ENCODE measurements around the gene MGAT4A. TPM values are rescaled to one million over a fixed set of nuclear protein-coding genes. Genes with fewer than 3 reads are reported as not detected.

Gene MGAT4A
- total and polyA plus RNA-seq, 10 of the 15 experiments (the other 5 are each of a cell fraction or from before 2014, with no cell fraction given), result 4.3 to 23.4 (median 13.6) TPM

DNA sequence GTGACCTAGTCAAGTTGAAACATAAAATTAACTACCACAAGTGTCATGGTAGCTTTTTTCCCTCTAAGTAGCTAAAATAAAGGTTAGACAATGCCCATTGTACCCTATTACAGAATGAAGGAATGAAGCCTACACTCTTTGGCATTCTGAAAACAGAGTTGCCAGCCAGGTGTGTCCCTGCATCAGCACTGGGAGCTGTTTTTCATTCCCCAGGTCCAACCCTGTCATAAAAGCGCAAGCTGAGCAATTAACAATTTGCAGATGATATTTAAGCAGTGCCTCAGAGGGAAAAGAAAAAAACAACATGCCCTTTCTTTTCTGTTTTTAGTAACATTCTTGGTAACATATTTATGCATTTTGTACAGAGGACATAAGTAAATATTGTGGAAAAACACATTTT lies 46.8 kb upstream of the MGAT4A start (continued):
- TF ChIP-seq NR2F1 (conservative IDR thresholded peaks at IDR 0.05) (no peak), CBX5 (IDR thresholded peaks at IDR 0.05; ENCODE audit: low read depth) (no peak), PAX5 (IDR thresholded peaks at IDR 0.05; ENCODE audit: borderline replicate concordance, low read depth, low read length) (no peak), KAT2A (conservative IDR thresholded peaks at IDR 0.05; ENCODE audit: control insufficient read depth, low read depth, low read length) (no peak), MXI1 (IDR thresholded peaks at IDR 0.05; ENCODE audit: low read depth, low read length) (no peak), EP300 (IDR thresholded peaks at IDR 0.05; ENCODE audit: borderline replicate concordance in 1 of 2, control insufficient read depth in 1 of 2, low read depth in 2 of 2, low read length in 2 of 2) (no peak)

- no peak for DNase-seq (ENCODE audit: low read depth, low spot score)
- Histone ChIP-seq H3K9ac (ENCODE audit: control insufficient read depth, insufficient read depth, low read length) (no peak overlapping the region), H3K4me1 (ENCODE audit: control insufficient read depth, insufficient read depth, low read length) (peaks cover 3% of the 10 kb centered on the region), H3K27me3 (replicated peaks in 1 of 2; ENCODE audit: control insufficient read depth in 2 of 2, insufficient read depth in 2 of 2, low read length in 1 of 2) (no peaks in the 10 kb centered on the region), H3K79me2 (ENCODE audit: control insufficient read depth, insufficient read depth, low read length) (no peaks in the 10 kb centered on the region), H3K27ac (ENCODE audit: control insufficient read depth, insufficient read depth) (no peak overlapping the region), H3K4me2 (ENCODE audit: control insufficient read depth, insufficient read depth) (no peak overlapping the region), H4K20me1 (ENCODE audit: control insufficient read depth, insufficient read depth) (no peaks in the 10 kb centered on the region), H3K9me3 (replicated peaks; ENCODE audit: control insufficient read depth, insufficient read depth, low read length) (peaks cover 3% of the 10 kb centered on the region; the same call in 1 of the 3 replicates), H3K36me3 (ENCODE audit: control insufficient read depth in 2 of 2, insufficient read depth in 2 of 2, low read length in 1 of 2) (no peaks in the 10 kb centered on the region), H3K4me3 (no peak overlapping the region), H2AFZ (ENCODE audit: control insufficient read depth, low read depth, low read length) (no peak overlapping the region)
- no peak for FAIRE-seq
- intact Hi-C loops (cut with micrococcal nuclease; ENCODE audit: unreplicated experiment) (no loop called here), in situ Hi-C loops (cut with MboI) (no loop called here)
- ChIA-PET POLR2A (no interaction called here), RAD21 (ENCODE audit: unreplicated experiment) (no interaction called here), CTCF (interaction anchor here (0.7 to 0.9 kb wide), 2 partner anchors 11 to 30 kb away, joined by 3 to 4 read pairs; no protein-coding TSS in a partner anchor), SMC1A (ENCODE audit: uncharacterized antibody, unreplicated experiment) (interaction anchor here (1.1 to 1.2 kb wide), 2 partner anchors 10 to 19 kb away, joined by 4 read pairs; no protein-coding TSS in a partner anchor)
- no peak for ATAC-seq
- 67% methylated on average over 6 of the region's 6 CpGs for WGBS (ENCODE audit: insufficient coverage, insufficient replicate concordance, low lambda C conversion rate, missing lambda C conversion rate)
- BruUV-seq (replicated peaks), result no TSS peak
- TF ChIP-seq, protein P1, sequence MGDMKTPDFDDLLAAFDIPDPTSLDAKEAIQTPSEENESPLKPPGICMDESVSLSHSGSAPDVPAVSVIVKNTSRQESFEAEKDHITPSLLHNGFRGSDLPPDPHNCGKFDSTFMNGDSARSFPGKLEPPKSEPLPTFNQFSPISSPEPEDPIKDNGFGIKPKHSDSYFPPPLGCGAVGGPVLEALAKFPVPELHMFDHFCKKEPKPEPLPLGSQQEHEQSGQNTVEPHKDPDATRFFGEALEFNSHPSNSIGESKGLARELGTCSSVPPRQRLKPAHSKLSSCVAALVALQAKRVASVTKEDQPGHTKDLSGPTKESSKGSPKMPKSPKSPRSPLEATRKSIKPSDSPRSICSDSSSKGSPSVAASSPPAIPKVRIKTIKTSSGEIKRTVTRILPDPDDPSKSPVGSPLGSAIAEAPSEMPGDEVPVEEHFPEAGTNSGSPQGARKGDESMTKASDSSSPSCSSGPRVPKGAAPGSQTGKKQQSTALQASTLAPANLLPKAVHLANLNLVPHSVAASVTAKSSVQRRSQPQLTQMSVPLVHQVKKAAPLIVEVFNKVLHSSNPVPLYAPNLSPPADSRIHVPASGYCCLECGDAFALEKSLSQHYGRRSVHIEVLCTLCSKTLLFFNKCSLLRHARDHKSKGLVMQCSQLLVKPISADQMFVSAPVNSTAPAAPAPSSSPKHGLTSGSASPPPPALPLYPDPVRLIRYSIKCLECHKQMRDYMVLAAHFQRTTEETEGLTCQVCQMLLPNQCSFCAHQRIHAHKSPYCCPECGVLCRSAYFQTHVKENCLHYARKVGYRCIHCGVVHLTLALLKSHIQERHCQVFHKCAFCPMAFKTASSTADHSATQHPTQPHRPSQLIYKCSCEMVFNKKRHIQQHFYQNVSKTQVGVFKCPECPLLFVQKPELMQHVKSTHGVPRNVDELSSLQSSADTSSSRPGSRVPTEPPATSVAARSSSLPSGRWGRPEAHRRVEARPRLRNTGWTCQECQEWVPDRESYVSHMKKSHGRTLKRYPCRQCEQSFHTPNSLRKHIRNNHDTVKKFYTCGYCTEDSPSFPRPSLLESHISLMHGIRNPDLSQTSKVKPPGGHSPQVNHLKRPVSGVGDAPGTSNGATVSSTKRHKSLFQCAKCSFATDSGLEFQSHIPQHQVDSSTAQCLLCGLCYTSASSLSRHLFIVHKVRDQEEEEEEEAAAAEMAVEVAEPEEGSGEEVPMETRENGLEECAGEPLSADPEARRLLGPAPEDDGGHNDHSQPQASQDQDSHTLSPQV (IDR thresholded peaks at IDR 0.05), result no peak
- no peak for TF ChIP-seq CREM (IDR thresholded peaks at IDR 0.05; ENCODE audit: low read depth)
- no peak for TF ChIP-seq NFXL1 (IDR thresholded peaks at IDR 0.05; ENCODE audit: borderline replicate concordance)
- no peak for TF ChIP-seq TCF7 (IDR thresholded peaks at IDR 0.05; ENCODE audit: borderline replicate concordance)
- no peak for TF ChIP-seq SMC3 (IDR thresholded peaks at IDR 0.05; ENCODE audit: borderline replicate concordance, low read length)
- no peak for TF ChIP-seq TARDBP (IDR thresholded peaks at IDR 0.05; ENCODE audit: borderline replicate concordance)
These were observed 46.1 kb upstream of the MGAT4A start for GRCh38 chr2:98777076-98777475.

Measured in GM12878 (cell line).